Stimulated activated CD4-positive, alpha-beta T cell treated with anti-CD3 and anti-CD28 coated beads, Interleukin-4, amount 100 ng/mL, for 24 hours (primary cell): ENCODE data around the gene TAS2R16.

ENCODE experiments used
- DNase-seq: peaks from one replicate; pipeline ENCODE4 v3.0.0-alpha.2; 2020

The TAS2R16 gene

DNA sequence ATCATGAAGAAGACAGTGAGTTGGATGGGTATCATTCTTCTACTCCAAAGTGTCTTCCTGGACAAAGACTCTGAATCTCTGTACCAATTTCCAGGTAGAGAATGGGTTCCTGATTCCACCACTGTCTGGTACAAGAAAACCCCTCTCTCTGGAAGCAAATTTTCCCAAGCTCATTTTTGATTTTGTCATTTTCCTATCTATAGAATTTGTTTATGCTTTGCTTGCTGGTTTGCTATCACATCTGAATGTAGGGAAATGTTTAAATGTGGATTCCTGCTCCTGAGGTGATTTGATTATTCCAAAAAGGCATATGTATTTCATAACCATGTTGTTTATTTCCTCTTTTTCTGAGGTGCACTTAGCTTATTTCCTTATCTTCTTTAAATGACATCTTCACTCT lies at the start of gene TAS2R16:
Gene TAS2R16 (minus strand): TSS at position 101 of the 400 bp plus-strand sequence. CDS start 66 bp downstream, at position 35.
- DNase-seq: no peak

DNA sequence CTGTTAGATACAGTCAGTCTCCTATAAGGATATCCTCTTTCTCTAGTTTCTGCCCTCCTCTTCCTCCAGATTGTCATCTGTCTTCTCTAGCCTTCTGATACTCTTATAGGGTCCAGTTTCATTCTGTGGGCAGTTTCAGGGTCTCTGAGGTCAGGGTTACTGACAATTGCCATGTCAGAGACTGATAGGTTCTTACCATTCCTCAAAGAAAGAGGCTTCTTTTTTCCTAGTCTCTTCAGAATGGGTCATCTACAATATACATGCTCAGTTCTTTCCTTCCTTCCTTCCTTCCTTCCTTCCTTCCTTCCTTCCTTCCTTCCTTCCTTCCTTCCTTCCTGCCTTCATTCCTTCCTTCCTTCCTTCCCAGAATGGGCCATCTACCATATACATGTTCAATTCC lies 48.1 kb upstream of the TAS2R16 start:
- DNase-seq: no peak

- DNase-seq: no peak
Measured at GRCh38 chr7:123041101-123041500, 45.6 kb upstream of the TAS2R16 start.

DNA sequence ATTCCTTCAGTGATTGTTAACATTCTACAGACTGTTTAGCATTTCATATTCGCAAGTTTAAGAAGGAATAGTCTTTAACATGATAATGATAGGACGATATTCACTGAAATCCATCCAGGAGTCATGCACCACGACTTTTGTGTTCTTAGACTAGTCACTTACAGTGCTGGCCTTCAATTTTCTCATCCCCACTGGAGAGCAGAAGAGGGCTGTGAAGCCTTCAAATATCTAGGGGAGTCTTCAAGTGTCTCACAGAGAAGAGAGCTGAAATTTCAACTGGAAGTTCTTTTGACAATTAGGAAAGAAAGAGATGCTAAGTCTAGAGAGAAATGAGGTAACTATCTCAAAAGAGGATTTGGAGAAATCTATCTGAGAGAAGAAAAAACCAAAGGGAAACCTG lies 43.8 kb upstream of the TAS2R16 start:
- DNase-seq: no peak

- DNase-seq: no peak
Measured at GRCh38 chr7:123034106-123034505, 38.6 kb upstream of the TAS2R16 start.

DNA sequence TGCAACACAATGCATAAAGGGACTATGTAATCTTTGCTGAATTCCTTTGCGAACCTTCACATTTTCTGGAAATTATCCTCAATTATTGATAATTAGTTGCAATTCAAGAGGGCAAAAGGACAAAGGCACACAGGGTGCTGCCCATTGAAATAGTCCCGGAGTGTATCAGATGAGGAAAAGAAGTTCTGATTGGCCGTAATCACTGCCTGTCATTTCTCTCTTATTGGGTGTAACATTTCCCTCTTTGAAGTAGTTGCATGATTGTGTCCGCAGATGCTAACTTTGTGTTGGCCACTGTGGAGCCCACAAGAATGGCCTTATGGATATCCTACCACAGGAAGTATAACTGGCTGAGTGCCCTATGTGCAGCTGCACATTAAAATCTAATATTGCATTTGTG lies 35.1 kb upstream of the TAS2R16 start:
- DNase-seq: no peak

GRCh38 chr7:123028339-123028738 lies 32.8 kb upstream of the TAS2R16 start:
- no peak for DNase-seq

DNA sequence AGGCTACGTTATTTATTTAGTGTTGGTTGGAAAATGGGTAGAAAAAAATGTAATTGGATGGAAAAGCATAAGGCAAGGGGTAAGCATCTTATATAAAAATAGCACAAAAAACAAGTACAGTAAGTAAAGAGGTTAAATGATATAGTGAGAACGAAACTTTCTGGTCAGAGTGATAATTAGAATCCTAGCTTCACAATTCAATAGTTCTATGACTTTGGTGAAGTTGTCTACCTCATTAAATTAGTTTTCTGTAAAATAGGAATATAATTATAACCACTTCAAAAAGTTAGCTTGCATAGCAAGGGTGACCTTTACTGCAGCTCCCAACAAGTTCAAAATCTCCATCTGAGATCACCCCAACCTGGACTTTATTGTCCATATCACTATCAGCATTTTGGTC lies 30.8 kb upstream of the TAS2R16 start:
- no peak for DNase-seq

- no peak for DNase-seq
Measured at GRCh38 chr7:123024989-123025758, 29.7 kb upstream of the TAS2R16 start.

- DNase-seq: no peak
Measured at GRCh38 chr7:123023126-123023525, 27.6 kb upstream of the TAS2R16 start.

- DNase-seq: no peak
Measured at GRCh38 chr7:123022576-123022975, 27.1 kb upstream of the TAS2R16 start.

DNA sequence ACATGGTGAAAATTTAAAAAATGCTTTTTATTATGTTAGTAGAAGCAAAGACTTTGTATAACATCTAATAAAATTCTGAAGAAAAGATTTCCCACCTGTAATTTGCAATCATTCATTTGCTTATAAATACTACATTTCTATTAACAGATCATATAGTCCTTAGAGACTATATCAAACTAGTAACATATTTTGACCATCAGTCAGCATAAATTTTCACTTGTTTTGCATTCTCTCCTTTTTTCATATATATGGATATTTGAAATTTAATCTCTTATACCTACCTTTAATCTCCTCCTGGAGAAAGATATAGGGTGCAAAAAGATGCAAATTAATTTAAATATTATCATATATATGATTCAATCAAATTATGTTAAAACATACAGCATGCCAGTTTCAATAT lies 16.9 kb upstream of the TAS2R16 start:
- DNase-seq: no peak

DNA sequence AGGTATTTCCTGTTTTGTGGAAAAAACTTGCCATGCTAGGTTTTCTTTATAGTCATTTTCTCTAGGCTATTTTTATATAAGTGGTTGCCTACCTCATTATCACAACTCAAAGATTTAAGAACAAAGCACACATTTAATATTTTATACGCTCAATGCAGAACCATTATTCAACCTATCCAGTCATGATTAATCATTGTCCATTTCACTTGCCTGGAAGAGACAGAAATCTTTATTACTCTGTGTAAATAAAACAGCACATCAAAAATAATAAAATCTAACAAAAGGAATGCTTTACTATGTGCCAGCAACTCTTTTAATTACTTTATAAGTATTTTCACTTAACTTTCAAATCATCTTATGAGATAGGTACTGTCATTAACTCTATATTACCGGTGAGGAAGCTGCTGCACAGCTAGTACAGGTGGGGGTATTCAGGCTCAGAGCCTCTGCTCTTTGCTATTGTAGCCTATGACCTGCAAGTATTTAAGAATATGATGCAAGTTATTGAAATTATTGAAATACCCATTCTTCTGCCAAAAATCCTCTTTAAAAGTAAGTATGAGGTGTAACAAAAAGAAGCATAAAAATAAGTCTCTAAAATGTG lies 16.4 kb upstream of the TAS2R16 start:
- no peak for DNase-seq

GRCh38 chr7:123004931-123005330 lies 9.4 kb upstream of the TAS2R16 start:
- no peak for DNase-seq

DNA sequence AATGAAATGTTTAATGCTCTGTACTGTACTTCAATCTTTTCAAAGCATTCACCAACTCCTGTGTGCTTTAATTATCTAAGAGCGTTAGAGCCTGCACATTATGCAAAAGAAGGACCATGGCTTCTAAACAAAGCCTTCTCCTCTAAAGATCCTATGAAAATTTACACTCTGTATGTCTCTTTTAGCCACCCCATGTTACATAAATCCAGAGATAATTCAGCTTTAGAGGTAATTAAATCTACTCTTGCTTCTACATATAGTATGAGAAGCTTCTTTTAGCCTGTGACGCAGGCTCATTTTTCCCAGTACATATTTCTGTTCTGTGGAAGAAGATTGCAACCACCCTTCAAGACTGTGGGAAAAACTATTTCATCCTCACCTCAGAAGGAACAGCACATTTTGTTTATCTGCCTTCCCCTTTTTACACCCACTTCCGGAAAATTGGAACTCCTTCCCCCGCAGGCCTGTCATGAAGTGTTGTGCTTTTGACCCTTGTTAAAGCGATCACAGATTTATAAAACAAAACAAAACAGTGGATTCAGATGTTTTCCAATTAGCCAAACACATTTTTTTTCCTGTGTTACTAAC lies 8.1 kb upstream of the TAS2R16 start:
- no peak for DNase-seq

- no peak for DNase-seq
Measured at GRCh38 chr7:122989577-122989976, 5.9 kb downstream of the TAS2R16 start.

DNA sequence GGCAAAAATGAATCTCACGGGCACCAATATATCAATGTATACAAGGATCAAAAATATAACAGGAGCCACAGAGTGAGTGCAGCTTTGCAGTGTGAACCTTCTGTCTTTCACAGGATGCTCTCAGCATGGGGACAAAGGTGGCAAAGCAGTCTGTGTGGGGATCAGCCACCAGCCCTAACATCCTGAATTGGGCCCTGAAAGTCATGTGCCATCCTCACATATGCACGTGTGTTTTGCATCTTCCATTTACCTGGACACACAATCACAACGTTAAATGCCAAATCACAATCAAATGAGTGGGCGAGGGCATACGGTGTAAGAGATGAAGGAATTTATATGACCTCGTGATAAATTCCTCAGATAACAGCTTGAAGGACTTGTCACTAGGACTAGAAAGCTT lies 6.5 kb downstream of the TAS2R16 start:
- DNase-seq: no peak

GRCh38 chr7:122988333-122988732 lies 7.2 kb downstream of the TAS2R16 start:
- DNase-seq: no peak

DNA sequence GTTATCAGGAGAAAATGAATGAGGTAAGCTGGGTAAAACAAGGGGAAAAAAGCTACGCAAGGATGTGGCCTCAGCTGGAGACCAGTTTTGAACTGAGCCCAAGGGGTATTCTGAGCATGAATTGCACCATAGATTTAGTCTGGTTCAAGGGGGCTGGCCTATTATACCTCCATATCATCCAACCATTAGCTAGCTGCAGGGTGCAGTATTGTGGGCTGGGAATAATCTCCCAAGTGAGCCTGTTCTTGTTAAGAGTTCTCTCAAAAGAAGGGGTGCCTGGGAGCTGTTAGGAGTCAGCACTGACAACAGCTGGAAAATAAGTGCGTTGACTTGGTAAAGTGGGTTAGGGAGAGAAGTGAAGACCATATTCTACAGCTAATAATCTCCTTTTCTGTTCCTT lies 8.0 kb downstream of the TAS2R16 start:
- DNase-seq: no peak

DNA sequence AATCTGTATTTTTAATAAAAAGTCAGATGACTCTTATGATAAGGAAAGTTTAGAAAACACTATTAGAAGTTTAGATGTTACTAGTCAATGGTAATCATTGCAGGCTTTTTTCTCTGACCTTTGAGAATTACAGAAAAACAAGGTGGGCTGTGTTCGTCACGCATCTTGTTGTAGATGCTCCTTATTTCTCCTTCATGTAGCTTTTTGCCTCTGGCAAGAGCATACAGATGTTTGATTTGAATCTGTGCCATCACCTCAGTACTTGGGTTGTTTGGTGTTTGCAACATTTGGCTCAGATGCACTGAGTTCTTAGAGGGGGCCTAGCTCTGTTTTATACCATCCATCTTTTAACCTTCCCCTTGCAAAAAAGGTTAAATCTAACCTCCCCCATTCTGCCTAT lies 11.5 kb downstream of the TAS2R16 start:
- no peak for DNase-seq

DNA sequence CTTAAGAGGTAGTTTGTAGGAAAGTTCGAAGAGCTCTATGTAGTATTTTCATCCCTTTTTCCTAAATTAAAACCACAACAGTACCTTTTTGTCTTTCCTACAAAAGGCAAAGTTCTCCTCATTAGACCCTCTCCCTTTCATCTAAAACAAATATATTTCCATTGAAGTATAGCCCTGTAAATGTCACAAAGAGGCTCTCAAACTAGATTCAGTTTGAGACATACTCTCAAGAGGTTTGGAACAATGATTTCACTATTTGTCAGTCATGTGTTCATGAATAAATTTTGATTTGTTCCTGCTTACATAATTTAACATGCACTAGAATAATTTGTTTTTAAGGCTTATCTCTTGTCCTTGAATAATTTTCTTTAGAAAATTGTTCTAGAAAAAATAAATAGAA lies 12.2 kb downstream of the TAS2R16 start:
- no peak for DNase-seq

DNA sequence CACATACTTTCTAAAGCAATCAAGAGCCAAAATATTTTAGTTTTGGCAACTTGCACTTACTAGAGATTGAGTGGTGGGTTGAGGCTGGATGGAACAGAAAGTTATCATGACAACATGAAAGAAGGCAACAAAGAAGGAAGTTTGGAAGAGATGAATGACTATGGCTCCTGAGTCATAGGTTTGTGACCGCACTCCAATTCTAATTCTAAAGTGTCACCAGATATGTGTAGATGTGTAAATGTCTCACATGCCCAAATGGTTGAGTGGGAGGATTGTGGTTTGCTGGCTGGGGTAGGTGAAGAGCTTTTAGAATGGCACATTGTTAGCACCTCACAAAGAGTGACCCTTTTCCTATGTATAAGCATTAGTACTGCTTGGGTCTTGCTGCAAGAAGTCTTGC lies 20.2 kb downstream of the TAS2R16 start:
- DNase-seq: no peak

DNA sequence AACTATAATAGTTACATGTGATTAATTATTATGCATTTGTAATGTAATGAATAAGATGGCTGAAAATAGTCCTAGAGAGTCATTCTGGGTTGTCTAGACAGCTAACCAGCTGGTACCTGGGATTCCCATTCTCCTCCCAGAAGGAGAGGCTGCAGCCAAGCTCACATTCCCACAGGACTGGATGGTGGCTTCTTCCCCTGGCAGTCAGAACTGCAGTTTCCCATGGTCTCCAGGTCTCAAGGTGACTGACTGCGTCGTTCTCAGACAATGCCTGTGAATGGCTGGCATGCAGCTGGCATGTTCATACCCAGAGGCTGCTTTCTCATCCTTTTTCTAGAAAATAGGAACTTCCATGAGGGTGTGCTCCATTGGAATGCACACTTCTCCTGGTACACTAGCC lies 21.3 kb downstream of the TAS2R16 start:
- no peak for DNase-seq

DNA sequence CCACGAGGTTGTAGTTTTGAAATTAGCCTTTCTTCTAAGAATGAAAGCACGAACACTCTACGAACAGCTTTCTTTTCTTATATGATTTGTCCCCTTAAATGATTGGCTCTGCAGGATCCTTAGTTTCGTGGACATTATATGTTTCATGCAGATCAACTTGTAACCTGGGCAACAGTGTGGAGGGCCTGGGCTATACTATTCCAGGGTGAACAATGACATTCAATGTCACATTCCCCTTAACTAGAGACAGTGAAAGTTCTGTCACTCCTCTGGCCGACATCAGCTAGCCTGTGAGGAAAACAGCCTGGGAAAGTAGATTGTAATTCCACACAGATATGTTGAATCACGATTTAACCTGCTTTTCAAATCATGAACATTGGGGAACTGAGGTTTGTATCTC lies 23.4 kb downstream of the TAS2R16 start:
- no peak for DNase-seq
